Pancreas (tissue), 10 donors: Measurements from ENCODE around the gene PEDS1. TPM values are rescaled to one million over a fixed set of nuclear protein-coding genes. Genes with fewer than 3 reads are reported as not detected.
A peak's percentile ranks its signal among the peaks of the same experiment; 100 is the strongest.

Source experiments
- ATAC-seq, 4 donors: fragments of 200-7000 bp; cut with Tn5 transposase; one replicate each; pipeline versions ENCODE4 v1.8.0 to v1.9.1; 2020; ENCODE audit warnings: mild to moderate bottlenecking in 4 of 4, moderate library complexity in 4 of 4
- DNase-seq, 6 donors: peaks; one replicate each; pipeline ENCODE4 v3.0.0-alpha.2; 2020
- FAIRE-seq: peaks from 2 replicates; lab custom pipeline; 2012; peaks lifted over from hg19 to GRCh38; lab: Jason Lieb, UNC
- H3K27ac ChIP-seq, 4 donors: fragments of 200-600 bp; sonication (generic); 1 replicate in 3 of 4; 2 replicates in 1 of 4; pipeline versions ENCODE4 v1.5.0 to v1.8.0; 2020
- H3K27me3 ChIP-seq, 4 donors: fragments of 200-600 bp; one replicate each; pipeline ENCODE4 v1.8.0; 2021
- H3K36me3 ChIP-seq, 3 donors: fragments of 200-600 bp; sonication (generic) in 1 of 3; one replicate each; pipeline versions ENCODE4 v1.5.0 to v1.8.0; 2020 to 2021
- H3K4me1 ChIP-seq, 3 donors: fragments of 200-600 bp; one replicate each; pipeline ENCODE4 v1.8.0; 2021
- H3K4me3 ChIP-seq, 4 donors: fragments of 200-600 bp; sonication (generic) in 2 of 4; one replicate each; pipeline versions ENCODE4 v1.5.0 to v1.8.0; 2020 to 2021
- H3K9me3 ChIP-seq, 4 donors: fragments of 200-600 bp; one replicate each; pipeline ENCODE4 v1.8.0; 2021
- WGBS, 2 donors: extraction: QIAGEN DNeasy Blood & Tissue Kit; methylation state at CpG; one replicate each; pipeline ENCODE4 v1.1.7; 2013; 5-methylcytosine and 5-hydroxymethylcytosine counted together
- intact Hi-C, 3 donors: fragments of 100-400 bp; cut with DNase I; formaldehyde crosslinking; loops; one replicate each; pipeline versions ENCODE4 v1.11.1 to v1.14.2; 2022
- polyA plus RNA-seq, 2 donors: library from polyadenylated mRNA; stranded (reverse); fragments of 200-250 nt; gene quantifications; one replicate each; pipeline ENCODE4 v1.2.3, GENCODE V29; 2013
- total RNA-seq, 6 donors: library from RNA; stranded (reverse); fragmentation: NEBNext Ultra II Directional in 4 of 6; extraction: Animal tissue kit (Norgen Biotek cat#: 25700) in 4 of 6; gene quantifications; one replicate each; pipeline versions ENCODE4 v1.2.1 to v1.2.4, GENCODE V29; 2021 to 2023
- TF ChIP-seq, protein P1 (sequence below), 4 donors: fragments of 200-600 bp; sonication (generic) in 3 of 4; IDR thresholded peaks; one replicate each; pipeline versions ENCODE4 v1.5.0 to v1.8.0; 2021; ENCODE audit warnings: antibody characterized with exemption in 4 of 4
- donor health status: healthy with polysubstance abuse.
- donor health status: DM: no; HTN: no; CAD: no; lungs with moderate emphysema.
- donor health status: DM: no; HTN: no; CAD: no.
- donor health status: control.
- donor health status: control.
- donor health status: Bipolar disorder and iron deficiency.
- donor health status: DM: yes; HTN: yes; CAD: no.
- donor health status: DM: no; HTN: no; CAD: no.
- donor health status: DM: no; HTN: no; CAD: no.
- donor health status: DM: yes; HTN: yes; CAD: no.

Gene PEDS1
- total and polyA plus RNA-seq, 8 donors = 3.5 to 11.0 (median 6.4) TPM

DNA sequence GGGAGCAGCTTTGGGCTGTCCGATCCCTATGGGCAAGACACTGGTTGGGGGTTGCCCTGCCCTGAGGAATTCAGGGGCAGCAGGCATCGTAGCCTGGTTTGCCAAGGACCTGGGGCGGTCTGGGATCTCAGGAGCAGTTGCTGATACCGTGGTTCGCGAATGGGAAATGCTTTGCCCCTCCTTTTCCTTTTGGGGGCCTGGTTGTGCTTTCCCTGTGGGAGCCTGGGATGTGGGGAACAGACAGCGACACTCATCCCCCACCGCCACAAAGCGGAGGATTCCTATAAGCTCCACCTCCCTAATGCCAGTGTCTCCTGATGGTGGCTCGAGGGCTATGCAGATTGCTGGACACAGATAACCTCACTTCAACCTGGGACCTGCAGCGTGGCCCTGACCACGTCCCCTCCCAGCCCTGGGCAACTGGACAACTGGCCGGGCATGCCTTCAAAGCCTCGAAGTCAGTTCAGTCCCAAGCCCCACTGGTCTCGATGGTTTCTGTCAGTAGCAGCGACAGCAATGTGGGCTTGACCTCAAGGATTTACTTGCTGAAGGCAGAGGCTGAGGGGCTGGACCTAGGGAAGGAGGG is 40.4 kb upstream of the PEDS1 start:
- TF ChIP-seq, protein P1, sequence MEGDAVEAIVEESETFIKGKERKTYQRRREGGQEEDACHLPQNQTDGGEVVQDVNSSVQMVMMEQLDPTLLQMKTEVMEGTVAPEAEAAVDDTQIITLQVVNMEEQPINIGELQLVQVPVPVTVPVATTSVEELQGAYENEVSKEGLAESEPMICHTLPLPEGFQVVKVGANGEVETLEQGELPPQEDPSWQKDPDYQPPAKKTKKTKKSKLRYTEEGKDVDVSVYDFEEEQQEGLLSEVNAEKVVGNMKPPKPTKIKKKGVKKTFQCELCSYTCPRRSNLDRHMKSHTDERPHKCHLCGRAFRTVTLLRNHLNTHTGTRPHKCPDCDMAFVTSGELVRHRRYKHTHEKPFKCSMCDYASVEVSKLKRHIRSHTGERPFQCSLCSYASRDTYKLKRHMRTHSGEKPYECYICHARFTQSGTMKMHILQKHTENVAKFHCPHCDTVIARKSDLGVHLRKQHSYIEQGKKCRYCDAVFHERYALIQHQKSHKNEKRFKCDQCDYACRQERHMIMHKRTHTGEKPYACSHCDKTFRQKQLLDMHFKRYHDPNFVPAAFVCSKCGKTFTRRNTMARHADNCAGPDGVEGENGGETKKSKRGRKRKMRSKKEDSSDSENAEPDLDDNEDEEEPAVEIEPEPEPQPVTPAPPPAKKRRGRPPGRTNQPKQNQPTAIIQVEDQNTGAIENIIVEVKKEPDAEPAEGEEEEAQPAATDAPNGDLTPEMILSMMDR (IDR thresholded peaks at IDR 0.05) = no peak
- peak overlapping the region; percentile 61 to 99 (median 94) for H3K4me3 ChIP-seq
- H3K27ac ChIP-seq = peak overlapping the region in 3 of 4 donors; percentile 95 to 100 (median 99)
- H3K4me1 ChIP-seq = no peaks in the 10 kb centered on the region
- ATAC-seq (no peak), FAIRE-seq (no peak), DNase-seq (peak in 2 of 6 donors; percentile 47 to 52)
- no peaks in the 10 kb centered on the region for H3K27me3 ChIP-seq
- intact Hi-C loops = loop anchor here in 1 of 3 donors (10.0 kb wide), 1 partner anchor 91 kb away; no protein-coding TSS in a partner anchor
- 29 to 33% methylated on average over 16 of the region's 16 CpGs for WGBS, 2 donors
- peaks cover 0 to 7% (median 0%) of the 10 kb centered on the region in 3 donors for H3K36me3 ChIP-seq
- H3K9me3 ChIP-seq = no peaks in the 10 kb centered on the region

DNA sequence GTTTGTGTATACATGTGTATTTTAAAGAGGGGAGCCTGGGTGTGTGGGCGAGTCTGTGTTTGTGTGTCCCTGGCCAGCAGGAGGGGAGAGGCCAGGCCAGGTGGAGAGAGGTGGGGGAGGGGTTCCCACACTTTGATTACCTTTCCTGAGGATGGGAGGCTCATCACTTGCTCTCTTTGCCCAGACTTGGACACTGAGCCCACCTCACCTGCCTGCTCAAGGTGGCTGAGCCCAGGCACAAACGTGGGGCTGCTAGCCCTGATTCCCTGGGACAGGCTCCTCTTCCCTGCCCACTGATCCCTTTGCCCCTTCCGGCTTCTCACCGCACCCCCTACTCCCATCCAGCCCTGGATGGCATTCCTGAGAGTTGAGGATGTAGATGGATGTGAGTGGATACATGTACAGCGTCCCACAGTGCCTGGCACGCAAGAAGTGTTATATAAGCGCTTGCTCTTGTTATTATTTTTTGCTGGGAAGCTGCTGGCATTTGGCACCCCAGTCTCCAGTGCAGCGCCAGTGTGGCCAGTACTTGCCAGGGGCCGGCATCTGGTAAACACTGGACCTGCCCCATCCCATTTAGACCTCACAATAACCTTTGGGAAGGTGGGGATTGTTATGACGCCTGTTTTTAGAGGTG is 39.8 kb upstream of the PEDS1 start:
- no peaks in the 10 kb centered on the region for H3K4me1 ChIP-seq

DNA sequence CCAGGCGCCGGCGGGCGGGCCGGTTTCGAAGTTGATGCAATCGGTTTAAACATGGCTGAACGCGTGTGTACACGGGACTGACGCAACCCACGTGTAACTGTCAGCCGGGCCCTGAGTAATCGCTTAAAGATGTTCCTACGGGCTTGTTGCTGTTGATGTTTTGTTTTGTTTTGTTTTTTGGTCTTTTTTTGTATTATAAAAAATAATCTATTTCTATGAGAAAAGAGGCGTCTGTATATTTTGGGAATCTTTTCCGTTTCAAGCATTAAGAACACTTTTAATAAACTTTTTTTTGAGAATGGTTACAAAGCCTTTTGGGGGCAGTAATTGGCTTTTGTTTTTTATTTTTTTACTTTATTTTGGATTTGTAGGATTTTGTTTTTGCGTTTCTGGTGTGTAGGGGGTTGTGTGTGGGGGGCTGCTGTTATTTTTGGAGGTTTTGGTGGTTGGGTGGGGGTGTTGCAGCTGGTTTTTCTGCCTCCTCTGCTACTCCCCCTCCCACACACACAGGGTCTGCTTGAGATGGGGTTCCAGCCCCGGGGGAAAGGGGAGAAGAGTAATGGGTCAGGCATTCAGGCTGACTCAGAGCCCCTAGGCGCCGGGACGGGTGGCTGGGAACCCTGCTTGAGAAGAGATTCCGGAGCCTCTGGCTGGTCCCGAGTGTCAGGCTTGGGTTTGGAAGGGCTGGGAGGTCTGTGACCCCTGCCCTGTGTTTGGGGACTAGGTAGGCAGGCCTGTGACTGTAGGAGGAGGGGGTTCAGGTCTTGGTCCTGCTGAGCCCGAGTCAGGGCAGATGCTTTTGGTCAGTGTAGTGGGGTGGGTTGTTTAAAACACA is 39.1 kb upstream of the PEDS1 start:
- Histone ChIP-seq H3K4me1 (no peaks in the 10 kb centered on the region), H3K9me3 (no peaks in the 10 kb centered on the region), H3K27ac (peak overlapping the region; percentile 95 to 100 (median 98)), H3K36me3 (peaks cover 0 to 7% (median 0%) of the 10 kb centered on the region in 3 donors), H3K4me3 (peak overlapping the region; percentile 61 to 99 (median 94)), H3K27me3 (no peaks in the 10 kb centered on the region)
- peak; percentile 87 to 93 (median 90) for DNase-seq
- WGBS, 2 donors = 2 to 3% methylated on average over 25 of the region's 25 CpGs
- peak; percentile 49 to 66 (median 53) for ATAC-seq
- FAIRE-seq = no peak
- TF ChIP-seq, protein P1 (IDR thresholded peaks at IDR 0.05) = no peak
- intact Hi-C loops = loop anchor here in 1 of 3 donors (10.0 kb wide), 1 partner anchor 92 kb away; no protein-coding TSS in a partner anchor

More for the DNA sequence above, 39.8 kb upstream of the PEDS1 start:
- TF ChIP-seq, protein P1 (IDR thresholded peaks at IDR 0.05) = no peak
- Histone ChIP-seq H3K27ac (peak overlapping the region; percentile 95 to 100 (median 98)), H3K36me3 (peaks cover 0 to 7% (median 0%) of the 10 kb centered on the region in 3 donors), H3K9me3 (no peaks in the 10 kb centered on the region), H3K27me3 (no peaks in the 10 kb centered on the region), H3K4me3 (peak overlapping the region; percentile 61 to 99 (median 94))
- FAIRE-seq (no peak), DNase-seq (peak in 3 of 6 donors; percentile 46 to 53 (median 50)), ATAC-seq (peak in 1 of 4 donors; percentile 4)
- intact Hi-C loops = loop anchor here in 1 of 3 donors (10.0 kb wide), 1 partner anchor 91 kb away; no protein-coding TSS in a partner anchor
- 11 to 21% methylated on average over 10 of the region's 10 CpGs for WGBS, 2 donors

DNA sequence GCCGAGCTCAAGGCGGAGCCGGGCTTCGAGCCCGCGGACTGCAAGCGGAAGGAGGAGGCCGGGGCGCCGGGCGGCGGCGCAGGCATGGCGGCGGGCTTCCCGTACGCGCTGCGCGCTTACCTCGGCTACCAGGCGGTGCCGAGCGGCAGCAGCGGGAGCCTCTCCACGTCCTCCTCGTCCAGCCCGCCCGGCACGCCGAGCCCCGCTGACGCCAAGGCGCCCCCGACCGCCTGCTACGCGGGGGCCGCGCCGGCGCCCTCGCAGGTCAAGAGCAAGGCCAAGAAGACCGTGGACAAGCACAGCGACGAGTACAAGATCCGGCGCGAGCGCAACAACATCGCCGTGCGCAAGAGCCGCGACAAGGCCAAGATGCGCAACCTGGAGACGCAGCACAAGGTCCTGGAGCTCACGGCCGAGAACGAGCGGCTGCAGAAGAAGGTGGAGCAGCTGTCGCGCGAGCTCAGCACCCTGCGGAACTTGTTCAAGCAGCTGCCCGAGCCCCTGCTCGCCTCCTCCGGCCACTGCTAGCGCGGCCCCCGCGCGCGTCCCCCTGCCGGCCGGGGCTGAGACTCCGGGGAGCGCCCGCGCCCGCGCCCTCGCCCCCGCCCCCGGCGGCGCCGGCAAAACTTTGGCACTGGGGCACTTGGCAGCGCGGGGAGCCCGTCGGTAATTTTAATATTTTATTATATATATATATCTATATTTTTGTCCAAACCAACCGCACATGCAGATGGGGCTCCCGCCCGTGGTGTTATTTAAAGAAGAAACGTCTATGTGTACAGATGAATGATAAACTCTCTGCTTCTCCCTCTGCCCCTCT is 38.2 kb upstream of the PEDS1 start:
- Histone ChIP-seq H3K27ac (peak overlapping the region; percentile 95 to 100 (median 98)), H3K27me3 (no peaks in the 10 kb centered on the region), H3K9me3 (no peaks in the 10 kb centered on the region), H3K36me3 (peaks cover 0 to 7% (median 0%) of the 10 kb centered on the region in 3 donors), H3K4me1 (no peaks in the 10 kb centered on the region), H3K4me3 (peak overlapping the region; percentile 61 to 99 (median 94))
- DNase-seq (peak; percentile 57 to 89 (median 74)), FAIRE-seq (no peak), ATAC-seq (peak; percentile 15 to 41 (median 16))
- TF ChIP-seq, protein P1 (IDR thresholded peaks at IDR 0.05) = peak in 1 of 4 donors; percentile 29
- intact Hi-C loops = loop anchor here in 1 of 3 donors (2.0 to 10.0 kb wide), 2 partner anchors 93 to 269 kb away; no protein-coding TSS in a partner anchor
- WGBS, 2 donors = 0 to 1% methylated on average over 59 to 96 of the region's 96 CpGs
